H7 (cell line): ENCODE results near the gene AGRP. TPM values are rescaled to one million over a fixed set of nuclear protein-coding genes. Genes with fewer than 3 reads are reported as not detected.

Experiments
- DNase-seq: peaks from one replicate; pipeline ENCODE4 v3.0.0; 2012
- H3K27me3 ChIP-seq: 2 replicates; pipeline ENCODE4 v1.6.0; 2011; ENCODE audit warnings: mild to moderate bottlenecking, low read length; ENCODE audit not compliant: control insufficient read depth, insufficient read depth
- H3K36me3 ChIP-seq: replicated peaks from 2 replicates; pipeline ENCODE4 v1.5.1; 2011; ENCODE audit warnings: low read length; ENCODE audit not compliant: control insufficient read depth, insufficient read depth
- H3K4me3 ChIP-seq: 2 replicates; pipeline ENCODE4 v1.5.1; 2011; ENCODE audit warnings: low read depth, mild to moderate bottlenecking, control low read depth, low read length, moderate library complexity; ENCODE audit not compliant: insufficient read depth
- total RNA-seq: library from RNA; depleted of rRNA; stranded (reverse); fragments of >200 nt; shearing (Covaris generic); gene quantifications from 2 replicates; pipeline ENCODE4 v1.2.3, GENCODE V29; 2014; rRNA removed

Gene AGRP, protein sequence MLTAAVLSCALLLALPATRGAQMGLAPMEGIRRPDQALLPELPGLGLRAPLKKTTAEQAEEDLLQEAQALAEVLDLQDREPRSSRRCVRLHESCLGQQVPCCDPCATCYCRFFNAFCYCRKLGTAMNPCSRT
- total RNA-seq: 1.1 TPM in 1 of 2 replicates, not detected in the other

DNA sequence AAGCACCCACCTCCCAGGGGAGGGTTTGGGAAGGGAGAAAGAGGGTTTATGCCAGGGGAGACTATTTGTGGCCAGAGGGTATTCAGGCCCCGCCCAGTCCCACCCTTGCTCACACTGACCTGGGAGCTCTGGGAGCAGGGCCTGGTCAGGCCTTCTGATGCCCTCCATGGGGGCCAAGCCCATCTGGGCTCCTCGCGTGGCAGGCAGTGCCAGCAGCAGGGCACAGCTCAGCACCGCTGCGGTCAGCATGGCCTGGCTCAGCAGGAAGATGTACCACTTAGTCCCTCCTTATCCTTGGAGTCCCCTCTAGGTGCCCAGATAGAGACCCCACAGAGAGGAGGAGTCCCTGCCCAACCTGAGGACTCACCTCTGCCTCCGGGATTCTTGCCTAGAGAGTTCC is at the start of gene AGRP:
Gene AGRP, minus strand, starts transcription at position 398 of the 400 bp plus-strand sequence. Its CDS starts 149 bp downstream, at position 249.
- no peak within 1 kb of the TSS for H3K4me3 ChIP-seq
- peaks cover 18% of the 10 kb centered on the region for H3K27me3 ChIP-seq
- H3K36me3 ChIP-seq: no peaks in the 10 kb centered on the region
- no peak for DNase-seq

DNA sequence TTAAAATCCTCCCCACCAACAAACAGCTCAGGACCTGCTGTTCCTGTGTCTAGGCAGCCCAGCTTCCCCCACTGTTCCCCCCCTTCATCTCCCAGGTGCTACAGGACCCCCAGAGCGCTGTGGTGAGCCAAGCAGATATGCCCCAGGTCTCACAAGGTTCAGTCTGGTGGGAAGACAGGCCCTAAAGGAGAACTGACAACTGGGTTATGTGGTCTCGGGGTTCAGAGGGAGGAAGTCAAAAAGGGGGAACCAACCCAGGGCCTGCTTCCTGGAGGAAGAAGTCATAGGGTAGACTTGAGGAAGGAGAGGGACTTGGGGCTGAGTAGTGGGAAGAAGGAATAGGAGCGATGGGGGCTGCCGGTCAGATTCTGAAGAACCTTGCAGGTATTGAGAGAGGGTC is 47.9 kb upstream of the AGRP start:
- Histone ChIP-seq H3K27me3 (peaks cover 65% of the 10 kb centered on the region), H3K36me3 (no peaks in the 10 kb centered on the region), H3K4me3 (no peak overlapping the region)
- peak; percentile 4 for DNase-seq

DNA sequence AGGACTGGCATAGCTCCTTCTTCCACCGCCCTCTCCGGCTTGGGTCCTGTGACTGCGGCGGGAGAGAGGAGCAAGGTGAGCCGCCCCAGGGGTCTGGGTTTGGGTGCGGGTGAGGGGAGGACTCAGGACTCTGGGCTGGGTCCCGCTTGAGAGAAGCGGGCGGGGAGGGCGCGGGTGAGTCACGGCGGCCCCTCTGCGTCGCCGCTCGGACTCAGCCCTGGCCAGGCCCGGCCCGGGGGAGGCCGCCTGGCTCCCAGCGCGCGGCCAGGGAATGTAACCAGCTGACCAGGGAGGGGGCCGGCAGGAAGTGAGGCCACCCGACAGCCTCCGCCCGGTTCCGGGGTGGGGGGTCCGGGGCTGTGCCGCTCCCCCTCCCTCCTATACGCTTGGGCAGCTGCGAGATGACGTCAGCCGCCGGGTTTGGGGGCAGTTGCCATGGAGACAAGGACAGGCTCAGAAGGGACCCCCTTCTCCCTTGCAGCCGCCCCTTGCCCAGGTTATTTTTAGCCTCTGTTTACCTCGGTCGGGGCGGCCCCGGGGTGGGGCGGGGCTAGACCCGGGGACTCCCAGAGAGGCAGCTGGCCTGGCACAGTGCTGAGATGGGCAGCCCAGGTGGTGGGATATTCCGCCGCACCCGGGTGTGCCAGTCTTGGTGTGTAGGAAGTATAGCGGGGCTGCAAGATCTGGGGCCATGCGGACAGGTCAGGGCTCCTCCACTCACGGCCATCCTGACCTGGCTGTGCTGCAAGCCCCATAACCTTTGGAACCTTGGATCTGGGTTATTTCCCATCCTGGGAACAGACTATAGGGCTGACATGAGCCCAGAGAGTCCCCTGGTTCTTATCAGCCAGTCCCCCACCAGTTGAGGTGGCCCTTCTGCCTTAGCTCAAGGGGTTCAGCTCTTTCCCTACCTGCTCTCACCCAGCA is 46.9 kb upstream of the AGRP start:
- Histone ChIP-seq H3K27me3 (peaks cover 61% of the 10 kb centered on the region), H3K36me3 (no peaks in the 10 kb centered on the region), H3K4me3 (peak overlapping the region; percentile 63)
- DNase-seq: peak; percentile 88

DNA sequence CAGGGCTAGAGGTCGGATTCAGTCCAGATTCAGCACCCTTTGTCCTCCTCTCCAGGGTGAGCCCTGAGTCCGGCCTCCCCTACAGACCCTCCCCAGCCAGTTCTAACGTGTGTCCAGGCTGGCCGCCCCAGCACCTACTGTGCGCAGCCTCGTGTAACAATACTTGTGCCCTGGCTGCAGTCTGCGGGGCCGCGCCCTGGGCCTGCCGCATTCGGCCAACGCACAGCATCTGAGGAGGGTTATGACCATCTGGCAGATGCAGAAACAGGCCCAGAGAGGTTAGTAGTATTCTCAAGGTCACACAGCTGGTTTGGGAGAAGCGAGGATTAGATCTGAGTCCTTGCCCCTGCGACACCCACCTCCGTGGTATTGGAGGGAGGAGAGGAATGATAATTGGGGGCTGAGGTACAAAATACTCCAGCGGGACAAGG is 46.2 kb upstream of the AGRP start:
- DNase-seq: peak; percentile 70
- Histone ChIP-seq H3K36me3 (no peaks in the 10 kb centered on the region), H3K4me3 (peak overlapping the region; percentile 63), H3K27me3 (peaks cover 58% of the 10 kb centered on the region)

DNA sequence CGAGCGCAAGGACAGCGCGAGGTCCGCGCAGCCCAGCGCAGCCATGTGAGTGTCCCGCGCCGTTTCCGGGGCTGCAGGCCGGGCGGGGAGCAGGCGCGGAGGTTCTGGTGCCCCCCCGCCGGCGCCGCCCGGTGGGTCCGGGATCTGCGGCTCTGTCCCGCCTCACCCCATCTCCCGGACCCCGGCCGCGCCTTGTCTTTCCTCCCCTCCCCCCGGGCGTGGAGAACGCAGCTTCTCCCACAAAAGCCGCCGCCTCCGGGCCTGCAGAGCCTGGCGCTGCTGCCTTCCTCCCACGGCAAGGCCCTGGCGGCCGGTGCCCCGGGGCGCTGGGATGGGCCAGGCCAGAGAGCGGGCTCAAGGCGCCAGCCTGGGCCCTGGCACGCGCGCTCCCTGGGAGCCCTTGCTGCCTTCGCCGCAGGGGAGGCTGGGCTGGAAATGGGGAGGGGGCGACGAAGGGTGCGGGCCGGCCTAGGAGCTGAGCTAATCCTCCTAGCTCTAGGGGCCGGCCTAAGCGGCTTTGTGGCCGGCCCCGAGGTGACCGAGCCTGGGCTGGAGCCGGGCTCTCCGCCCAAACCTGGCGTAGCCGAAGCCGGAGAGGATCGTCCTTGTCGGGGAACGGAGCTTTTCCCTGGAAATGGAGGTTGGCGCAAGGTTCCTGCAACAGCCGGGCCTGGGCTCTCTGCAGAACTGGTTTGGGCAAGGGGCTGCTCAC is 45.7 kb upstream of the AGRP start:
- no peaks in the 10 kb centered on the region for H3K36me3 ChIP-seq
- H3K27me3 ChIP-seq: peaks cover 60% of the 10 kb centered on the region
- peak overlapping the region; percentile 63 for H3K4me3 ChIP-seq
- peak; percentile 87 for DNase-seq

DNA sequence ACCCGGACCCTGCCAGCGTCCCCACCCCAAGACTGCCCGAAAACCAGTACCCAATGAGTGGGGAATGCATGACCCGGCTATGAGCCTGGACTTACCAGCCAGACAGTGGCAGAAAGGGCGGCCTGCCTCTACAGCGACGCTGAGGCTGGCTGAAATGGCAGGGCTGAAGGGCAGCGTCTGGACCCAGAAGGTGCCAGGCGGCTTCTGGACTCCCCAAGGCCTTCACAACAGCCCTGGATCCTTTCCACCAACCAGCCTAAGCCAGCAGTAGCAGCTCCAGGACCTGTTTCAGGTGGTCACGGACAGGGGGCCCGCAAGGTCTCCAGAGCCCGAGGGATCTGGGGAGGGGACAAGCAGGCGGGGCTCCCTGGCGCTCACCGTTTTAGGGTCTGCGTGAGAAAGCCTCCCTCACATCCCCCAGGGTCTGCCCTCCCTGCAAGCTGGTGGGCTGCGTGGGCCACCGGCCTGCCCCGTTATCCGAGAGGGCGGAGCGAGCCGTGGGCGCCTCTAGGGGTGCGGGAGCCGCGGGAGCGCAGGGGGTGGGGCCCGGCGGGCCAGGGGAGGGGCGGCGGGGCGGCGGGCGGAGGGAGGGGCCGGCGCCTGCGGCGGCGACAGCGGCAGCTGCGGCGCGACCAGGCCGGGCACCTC is 45.0 kb upstream of the AGRP start, which contains the start of gene RIPOR1:
Gene RIPOR1, plus strand, starts transcription at position 608 of the 648 bp plus-strand sequence. CDS start 9,618 bp downstream, outside the sequence.
- Histone ChIP-seq H3K36me3 (no peaks in the 10 kb centered on the region), H3K27me3 (peaks cover 59% of the 10 kb centered on the region), H3K4me3 (peak within 1 kb of the TSS; percentile 63)
- DNase-seq: peak; percentile 92

DNA sequence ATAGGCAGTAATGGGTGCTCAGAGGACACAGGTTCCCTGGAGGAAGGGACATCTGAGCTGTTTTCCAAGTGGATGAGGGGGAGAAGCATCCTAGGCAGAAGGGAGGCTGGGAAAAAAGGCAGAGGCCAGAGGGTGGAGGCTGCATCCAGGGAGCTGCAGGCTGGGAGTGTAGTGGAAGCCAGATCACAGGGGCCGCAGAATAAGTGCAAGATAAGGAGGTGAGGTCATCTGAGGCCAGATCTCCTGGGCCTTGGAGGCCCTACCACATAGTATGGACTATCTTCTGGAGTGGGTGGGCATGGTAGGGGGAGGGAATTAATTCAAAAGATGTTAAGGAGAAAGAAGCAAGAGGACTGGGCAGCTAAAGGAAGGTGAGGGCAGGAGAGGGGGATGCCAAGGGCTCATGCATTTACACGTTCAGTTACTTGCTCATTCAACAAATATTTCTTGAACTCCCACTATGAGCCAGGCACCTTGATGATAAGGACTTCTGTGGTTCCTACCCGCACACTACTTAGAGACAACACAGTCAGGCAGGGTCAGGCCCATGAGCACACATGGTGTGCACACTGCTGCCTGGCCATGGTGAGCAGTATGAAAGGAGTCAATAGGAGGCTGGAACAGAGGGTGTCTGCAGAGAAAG is 42.9 kb upstream of the AGRP start:
- H3K36me3 ChIP-seq: no peaks in the 10 kb centered on the region
- no peak for DNase-seq
- no peak overlapping the region for H3K4me3 ChIP-seq
- H3K27me3 ChIP-seq: peaks cover 48% of the 10 kb centered on the region

DNA sequence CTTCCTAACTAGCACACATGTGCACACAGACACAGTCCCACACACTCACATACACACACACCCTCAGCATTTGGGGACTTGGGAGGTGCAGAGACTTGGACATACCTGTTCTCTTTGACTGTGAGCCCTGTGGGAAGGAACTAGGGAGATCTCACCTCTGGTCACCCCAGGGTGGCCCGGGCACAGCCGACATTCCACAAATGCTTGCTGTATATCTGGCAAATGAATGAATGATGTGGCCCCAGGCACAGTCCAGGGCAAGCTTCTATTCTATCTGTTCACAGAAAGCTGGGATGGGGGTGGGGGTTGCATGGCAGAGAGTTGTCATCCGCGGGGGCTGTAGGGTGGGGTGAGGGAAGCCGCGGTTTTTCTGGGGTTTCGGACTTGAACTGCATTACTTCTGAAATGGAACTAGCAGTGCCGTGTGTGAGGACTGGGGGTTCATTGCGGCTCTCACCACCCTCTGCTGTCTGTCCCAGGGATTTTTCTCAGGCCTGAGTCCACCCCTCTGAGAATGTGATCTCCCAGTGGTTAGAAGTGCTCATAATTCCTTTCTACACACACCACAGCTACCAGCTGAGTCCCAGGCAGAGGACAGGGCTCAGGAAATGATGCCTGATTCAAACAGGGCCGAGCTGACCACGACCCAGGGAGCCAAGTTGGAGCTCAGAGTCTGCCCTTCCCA is 42.0 kb upstream of the AGRP start:
- no peak overlapping the region for H3K4me3 ChIP-seq
- H3K36me3 ChIP-seq: no peaks in the 10 kb centered on the region
- peaks cover 39% of the 10 kb centered on the region for H3K27me3 ChIP-seq
- DNase-seq: no peak

DNA sequence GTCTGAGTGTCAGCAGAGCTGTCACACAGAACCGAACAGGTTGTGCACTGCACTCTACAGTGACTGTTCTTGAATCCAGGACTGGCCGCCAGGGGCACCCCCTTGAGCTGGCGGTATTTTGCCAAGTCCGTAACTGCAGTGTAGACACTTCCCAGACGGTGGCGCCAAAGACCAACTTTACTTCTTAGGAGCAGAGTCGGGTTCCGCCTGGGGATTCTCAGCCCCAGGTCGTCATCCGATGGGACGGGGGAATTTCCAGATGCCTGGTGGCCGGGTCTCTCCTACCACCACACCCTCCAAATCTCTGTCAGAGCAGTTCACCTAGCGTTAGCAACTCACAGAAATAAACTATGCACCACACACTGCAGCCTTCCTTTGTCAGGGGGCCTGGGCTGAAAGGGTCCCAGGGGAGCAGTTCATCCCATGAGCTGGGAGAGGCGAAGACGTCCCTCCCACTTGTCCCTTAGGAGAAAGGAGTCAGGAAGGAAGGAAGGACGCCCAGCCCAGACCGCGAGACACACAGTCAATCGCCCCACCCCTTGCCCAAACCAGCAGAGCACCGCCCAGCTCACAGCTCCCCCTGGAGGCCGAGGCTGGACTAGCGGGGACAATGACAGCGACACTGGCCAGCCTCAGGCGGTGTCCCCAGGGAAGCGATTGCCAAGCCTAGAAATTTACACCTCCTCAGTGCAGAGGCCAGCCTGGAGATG is 37.9 kb upstream of the AGRP start:
- Histone ChIP-seq H3K27me3 (peaks cover 8% of the 10 kb centered on the region), H3K4me3 (peak overlapping the region; percentile 46), H3K36me3 (no peaks in the 10 kb centered on the region)
- peak; percentile 94 for DNase-seq

DNA sequence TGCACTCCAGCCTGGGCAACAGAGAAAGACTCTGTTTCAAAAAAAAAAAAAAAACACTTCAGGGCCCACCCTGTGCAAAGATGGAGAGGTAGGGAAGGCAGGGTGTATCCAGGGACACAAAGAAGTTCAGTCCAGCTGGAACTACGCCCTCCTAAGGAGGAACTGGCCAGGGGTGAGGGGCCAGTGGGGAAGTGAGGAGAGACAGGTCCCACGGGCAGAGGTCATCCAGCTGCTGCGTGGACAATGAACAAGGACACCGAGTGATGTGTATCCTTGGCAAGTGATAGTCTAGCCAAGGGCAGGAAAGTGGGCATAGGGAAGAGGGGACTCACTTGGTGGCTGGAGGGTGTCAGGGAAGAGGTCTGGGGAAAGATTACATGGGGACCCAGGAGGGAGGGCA is 35.9 kb upstream of the AGRP start:
- Histone ChIP-seq H3K27me3 (peaks cover 2% of the 10 kb centered on the region; the same call in 1 of the 2 replicates), H3K4me3 (no peak overlapping the region), H3K36me3 (no peaks in the 10 kb centered on the region)
- no peak for DNase-seq

DNA sequence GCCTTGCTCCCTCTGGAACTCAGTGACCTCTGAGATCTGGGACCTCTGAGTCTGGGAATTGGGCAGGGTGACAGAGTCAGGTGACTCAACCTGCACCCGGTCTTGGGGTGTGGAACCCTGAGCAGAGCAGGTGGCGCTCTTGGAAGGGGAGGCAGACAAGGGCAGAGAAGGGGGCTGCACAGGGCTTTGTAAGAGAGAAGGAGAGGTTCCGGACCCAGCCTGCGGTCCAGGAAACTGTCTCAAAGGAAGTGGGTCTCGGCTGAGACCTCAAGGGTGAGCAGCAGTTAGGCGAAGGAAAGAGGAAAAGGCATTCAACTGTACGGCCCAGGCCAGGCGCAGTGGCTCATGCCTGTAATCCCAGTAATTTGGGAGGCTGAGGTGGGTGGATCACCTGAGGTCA is 35.3 kb upstream of the AGRP start:
- no peaks in the 10 kb centered on the region for H3K36me3 ChIP-seq
- H3K4me3 ChIP-seq: no peak overlapping the region
- DNase-seq: no peak
- peaks cover 2% of the 10 kb centered on the region; the same call in 1 of the 2 replicates for H3K27me3 ChIP-seq

DNA sequence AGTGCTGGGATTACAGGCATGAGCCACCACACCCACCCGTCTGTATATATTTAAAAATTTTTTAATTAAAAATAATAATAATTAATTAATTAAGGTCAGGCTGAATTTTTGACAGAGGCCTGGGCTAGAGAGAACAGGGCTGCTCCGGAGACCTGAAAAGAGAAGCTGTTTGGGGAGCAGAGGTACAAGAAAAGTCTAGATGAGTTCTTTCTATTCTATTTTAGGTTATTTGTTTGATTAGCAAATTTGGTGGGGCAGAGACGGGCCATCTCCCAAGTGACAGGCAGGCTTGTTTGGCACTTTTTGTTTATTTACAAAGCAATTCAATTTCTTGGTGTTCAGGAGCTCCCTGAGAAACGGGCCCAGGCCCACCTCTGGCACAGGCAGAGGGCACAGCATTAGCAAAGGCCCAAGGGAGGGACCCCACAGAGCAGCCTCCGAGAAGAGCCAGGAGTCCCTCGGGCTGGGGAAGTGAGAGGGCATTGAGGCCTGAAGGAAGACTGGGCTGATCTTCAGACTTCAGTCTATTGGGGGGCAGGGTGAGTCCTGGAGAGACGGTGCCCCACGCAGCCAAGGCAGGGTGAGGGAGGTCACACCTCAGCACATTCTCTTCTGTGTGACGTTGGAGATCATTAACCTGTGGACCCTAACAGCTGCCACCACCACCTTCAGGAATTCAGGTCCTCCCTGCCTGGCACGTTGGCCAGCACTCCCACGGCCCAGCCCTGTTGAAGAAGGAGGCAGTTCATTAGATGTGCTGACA is 34.5 kb upstream of the AGRP start:
- DNase-seq: no peak
- Histone ChIP-seq H3K36me3 (no peaks in the 10 kb centered on the region), H3K27me3 (peaks cover 2% of the 10 kb centered on the region; the same call in 1 of the 2 replicates), H3K4me3 (no peak overlapping the region)
